ENCODE results near the gene PRRC2B.

DNA sequence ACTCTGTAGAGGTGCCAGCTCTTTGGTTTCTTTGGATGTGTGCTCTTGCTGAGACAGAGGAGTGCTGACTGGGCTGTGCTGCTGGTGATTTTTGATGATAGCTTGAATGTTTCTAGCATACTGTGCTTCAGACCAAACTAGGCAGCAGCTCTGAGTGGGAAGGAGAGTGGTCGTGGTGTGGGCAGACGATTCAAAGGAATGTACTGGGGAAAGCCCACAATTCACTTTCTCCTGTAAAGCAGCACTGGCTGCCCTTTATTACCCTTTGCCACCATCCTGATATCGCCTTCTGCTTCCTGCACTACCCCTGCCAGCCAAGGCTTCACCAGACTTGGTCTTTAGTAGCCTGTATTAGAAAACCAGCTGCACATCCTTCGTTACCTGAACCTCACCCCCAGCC, 45.3 kb downstream of the PRRC2B start:
- no peak for TF ChIP-seq ZNF274 (IDR thresholded peaks at IDR 0.05; ENCODE audit: low read depth, low read length)
- TF ChIP-seq YY1 (IDR thresholded peaks at IDR 0.05; ENCODE audit: insufficient read depth, insufficient read length) = no peak
- no peak for TF ChIP-seq SUZ12 (IDR thresholded peaks at IDR 0.05; ENCODE audit: extremely low read depth, insufficient read depth, insufficient read length)
